ENCODE results near the gene MBD5.

The MBD5 gene

GRCh38 chr2:148067801-148068200, 46.9 kb downstream of the MBD5 start:
- Mint-ChIP-seq H3K27me3 (no peaks in the 10 kb centered on the region), H3K36me3 (ENCODE audit: insufficient read depth) (peaks cover 1% of the 10 kb centered on the region), H3K9me3 (no peaks in the 10 kb centered on the region), H3K4me1 (peaks cover 11% of the 10 kb centered on the region), H3K27ac (ENCODE audit: low read depth) (no peak overlapping the region), H3K4me3 (no peak overlapping the region)
- no peak for DNase-seq (ENCODE audit: low spot score in 2 of 2)
- no peak for ATAC-seq (replicated peaks; ENCODE audit: extremely low read depth, poor library complexity, severe bottlenecking)

DNA sequence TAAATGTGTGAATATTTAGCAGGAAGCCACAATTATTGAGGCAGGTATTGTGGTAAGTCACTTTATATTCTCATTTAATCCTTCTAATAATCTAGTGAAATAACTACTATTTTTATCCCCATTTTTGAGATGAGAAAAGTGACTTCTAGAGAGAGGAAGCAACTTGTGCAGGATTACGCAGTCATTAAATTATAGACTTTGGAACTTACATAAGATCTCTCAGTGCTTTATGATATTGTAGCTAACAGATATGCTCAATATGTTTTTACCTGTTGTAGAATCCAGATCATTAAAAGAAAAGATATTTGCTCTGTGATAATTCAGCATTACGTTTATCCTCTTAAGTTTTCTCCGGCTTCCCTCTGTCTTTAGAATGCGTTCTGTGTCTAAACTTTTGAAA, 50.5 kb downstream of the MBD5 start:
- no peak overlapping the region for H3K27ac Mint-ChIP-seq (ENCODE audit: low read depth)
- H3K27me3 Mint-ChIP-seq, result no peaks in the 10 kb centered on the region
- DNase-seq (ENCODE audit: low spot score in 2 of 2) (no peak), ATAC-seq (replicated peaks; ENCODE audit: extremely low read depth, poor library complexity, severe bottlenecking) (no peak)
- H3K4me1 Mint-ChIP-seq, result peaks cover 12% of the 10 kb centered on the region
- H3K9me3 Mint-ChIP-seq, result no peaks in the 10 kb centered on the region
- H3K36me3 Mint-ChIP-seq (ENCODE audit: insufficient read depth), result peaks cover 1% of the 10 kb centered on the region
- H3K4me3 Mint-ChIP-seq, result no peak overlapping the region

DNA sequence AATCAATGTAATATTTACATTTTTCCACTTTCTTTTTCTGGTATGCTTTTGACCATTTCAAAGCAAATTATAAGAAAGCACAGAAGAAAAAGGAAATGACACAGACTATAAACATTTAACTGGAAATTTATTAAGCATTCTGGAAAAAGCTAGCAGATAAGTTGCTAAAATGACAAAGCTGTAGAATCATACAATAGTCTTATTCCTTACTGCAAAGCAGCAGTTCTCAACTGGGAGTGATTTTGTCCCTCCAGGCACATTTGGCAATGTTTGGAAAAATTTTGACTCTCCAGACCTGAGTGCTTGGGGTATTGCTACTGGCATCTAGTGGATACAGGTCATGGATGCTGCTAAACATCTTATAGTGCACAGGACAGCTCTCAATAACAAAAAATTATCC, 75.1 kb downstream of the MBD5 start:
- H3K36me3 Mint-ChIP-seq (ENCODE audit: insufficient read depth), result no peaks in the 10 kb centered on the region
- H3K27ac Mint-ChIP-seq (ENCODE audit: low read depth), result no peak overlapping the region
- H3K27me3 Mint-ChIP-seq, result no peaks in the 10 kb centered on the region
- peaks cover 6% of the 10 kb centered on the region for H3K9me3 Mint-ChIP-seq
- DNase-seq (ENCODE audit: low spot score in 2 of 2) (no peak), ATAC-seq (replicated peaks; ENCODE audit: extremely low read depth, poor library complexity, severe bottlenecking) (no peak)
- H3K4me1 Mint-ChIP-seq, result no peaks in the 10 kb centered on the region
- no peak overlapping the region for H3K4me3 Mint-ChIP-seq

GRCh38 chr2:148102641-148103040, 81.8 kb downstream of the MBD5 start:
- ATAC-seq (replicated peaks; ENCODE audit: extremely low read depth, poor library complexity, severe bottlenecking) (no peak), DNase-seq (ENCODE audit: low spot score in 2 of 2) (no peak)
- Mint-ChIP-seq H3K27me3 (no peaks in the 10 kb centered on the region), H3K36me3 (ENCODE audit: insufficient read depth) (peaks cover 2% of the 10 kb centered on the region), H3K4me1 (no peaks in the 10 kb centered on the region), H3K27ac (ENCODE audit: low read depth) (peak overlapping the region; percentile 47), H3K9me3 (no peaks in the 10 kb centered on the region), H3K4me3 (no peak overlapping the region)

- DNase-seq (ENCODE audit: low spot score in 2 of 2), result no peak
- Mint-ChIP-seq H3K27me3 (no peaks in the 10 kb centered on the region), H3K36me3 (ENCODE audit: insufficient read depth) (peaks cover 2% of the 10 kb centered on the region), H3K4me1 (no peaks in the 10 kb centered on the region), H3K27ac (ENCODE audit: low read depth) (peak overlapping the region; percentile 45), H3K4me3 (no peak overlapping the region), H3K9me3 (no peaks in the 10 kb centered on the region)
- no peak for ATAC-seq (replicated peaks; ENCODE audit: extremely low read depth, poor library complexity, severe bottlenecking)
Measured at GRCh38 chr2:148103946-148104345, 83.1 kb downstream of the MBD5 start.

- H3K27ac Mint-ChIP-seq (ENCODE audit: low read depth), result no peak overlapping the region
- H3K36me3 Mint-ChIP-seq (ENCODE audit: insufficient read depth), result peaks cover 2% of the 10 kb centered on the region
- ATAC-seq (replicated peaks; ENCODE audit: extremely low read depth, poor library complexity, severe bottlenecking) (no peak), DNase-seq (ENCODE audit: low spot score in 2 of 2) (no peak)
- H3K4me3 Mint-ChIP-seq, result no peak overlapping the region
- H3K27me3 Mint-ChIP-seq, result no peaks in the 10 kb centered on the region
- H3K4me1 Mint-ChIP-seq, result peaks cover 10% of the 10 kb centered on the region
- no peaks in the 10 kb centered on the region for H3K9me3 Mint-ChIP-seq
Measured at GRCh38 chr2:148106331-148106730, 85.4 kb downstream of the MBD5 start.

GRCh38 chr2:148108385-148108784, 87.5 kb downstream of the MBD5 start:
- no peak for ATAC-seq (replicated peaks; ENCODE audit: extremely low read depth, poor library complexity, severe bottlenecking)
- Mint-ChIP-seq H3K27me3 (no peaks in the 10 kb centered on the region), H3K9me3 (no peaks in the 10 kb centered on the region), H3K4me1 (peaks cover 10% of the 10 kb centered on the region), H3K27ac (ENCODE audit: low read depth) (no peak overlapping the region), H3K36me3 (ENCODE audit: insufficient read depth) (peaks cover 2% of the 10 kb centered on the region), H3K4me3 (no peak overlapping the region)
- DNase-seq (ENCODE audit: low spot score in 2 of 2), result no peak

GRCh38 chr2:148110184-148110583, 89.3 kb downstream of the MBD5 start:
- H3K4me1 Mint-ChIP-seq, result peaks cover 10% of the 10 kb centered on the region
- no peaks in the 10 kb centered on the region for H3K27me3 Mint-ChIP-seq
- ATAC-seq (replicated peaks; ENCODE audit: extremely low read depth, poor library complexity, severe bottlenecking) (no peak), DNase-seq (ENCODE audit: low spot score in 2 of 2) (no peak)
- H3K27ac Mint-ChIP-seq (ENCODE audit: low read depth), result peak overlapping the region; percentile 45
- H3K9me3 Mint-ChIP-seq, result no peaks in the 10 kb centered on the region
- no peak overlapping the region for H3K4me3 Mint-ChIP-seq
- H3K36me3 Mint-ChIP-seq (ENCODE audit: insufficient read depth), result peaks cover 2% of the 10 kb centered on the region

DNA sequence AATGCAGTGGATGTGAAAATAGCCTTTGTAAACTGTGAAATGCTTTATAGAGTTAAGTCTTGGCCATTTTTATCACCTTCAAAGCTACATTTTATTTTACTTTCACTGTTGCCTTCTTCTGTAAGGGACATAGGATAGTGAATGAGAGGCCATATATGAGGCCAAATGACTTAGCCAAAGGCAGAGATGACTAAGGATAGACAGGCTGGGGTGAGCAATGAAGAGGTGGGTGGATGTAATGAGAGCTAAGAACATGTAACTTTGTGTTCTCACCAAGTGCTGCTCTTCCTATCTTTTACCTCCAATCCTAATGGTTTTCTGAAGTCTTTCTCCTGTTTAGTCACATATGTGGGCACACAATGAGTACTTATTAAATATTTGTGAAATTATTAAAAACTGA, 101.9 kb downstream of the MBD5 start:
- H3K27ac Mint-ChIP-seq (ENCODE audit: low read depth), result no peak overlapping the region
- H3K4me3 Mint-ChIP-seq, result no peak overlapping the region
- ATAC-seq (replicated peaks; ENCODE audit: extremely low read depth, poor library complexity, severe bottlenecking) (no peak), DNase-seq (ENCODE audit: low spot score in 2 of 2) (no peak)
- H3K27me3 Mint-ChIP-seq, result no peaks in the 10 kb centered on the region
- no peaks in the 10 kb centered on the region for H3K9me3 Mint-ChIP-seq
- peaks cover 1% of the 10 kb centered on the region for H3K36me3 Mint-ChIP-seq (ENCODE audit: insufficient read depth)
- peaks cover 4% of the 10 kb centered on the region for H3K4me1 Mint-ChIP-seq

DNA sequence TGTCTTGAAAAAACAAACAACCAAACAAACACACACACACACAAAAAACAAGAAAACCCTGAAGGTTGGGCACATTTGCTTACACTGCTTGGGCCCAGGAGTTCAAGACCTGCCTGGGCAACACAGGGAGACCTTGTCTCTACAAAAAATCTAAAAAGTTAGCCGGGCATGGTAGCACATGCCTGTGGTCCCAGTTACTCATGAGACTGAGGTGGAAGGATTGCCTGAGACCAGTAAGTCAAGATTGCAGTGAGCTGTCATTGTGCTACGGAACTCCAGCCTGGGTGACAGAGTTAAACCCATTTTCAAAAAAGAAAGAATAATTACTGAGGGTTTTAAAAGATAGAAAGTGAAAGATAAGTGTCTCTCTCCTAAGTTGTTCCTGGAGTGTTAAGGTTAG, 103.4 kb downstream of the MBD5 start:
- ATAC-seq (replicated peaks; ENCODE audit: extremely low read depth, poor library complexity, severe bottlenecking) (no peak), DNase-seq (ENCODE audit: low spot score in 2 of 2) (no peak)
- no peak overlapping the region for H3K27ac Mint-ChIP-seq (ENCODE audit: low read depth)
- H3K27me3 Mint-ChIP-seq, result no peaks in the 10 kb centered on the region
- peaks cover 4% of the 10 kb centered on the region for H3K4me1 Mint-ChIP-seq
- no peak overlapping the region for H3K4me3 Mint-ChIP-seq
- H3K9me3 Mint-ChIP-seq, result no peaks in the 10 kb centered on the region
- peaks cover 1% of the 10 kb centered on the region for H3K36me3 Mint-ChIP-seq (ENCODE audit: insufficient read depth)

GRCh38 chr2:148130581-148130980, 109.7 kb downstream of the MBD5 start:
- peaks cover 1% of the 10 kb centered on the region for H3K36me3 Mint-ChIP-seq (ENCODE audit: insufficient read depth)
- H3K27ac Mint-ChIP-seq (ENCODE audit: low read depth), result no peak overlapping the region
- ATAC-seq (replicated peaks; ENCODE audit: extremely low read depth, poor library complexity, severe bottlenecking), result no peak
- peaks cover 6% of the 10 kb centered on the region for H3K4me1 Mint-ChIP-seq
- no peak for DNase-seq (ENCODE audit: low spot score in 2 of 2)
- no peaks in the 10 kb centered on the region for H3K27me3 Mint-ChIP-seq
- no peak overlapping the region for H3K4me3 Mint-ChIP-seq
- no peaks in the 10 kb centered on the region for H3K9me3 Mint-ChIP-seq

- Mint-ChIP-seq H3K27ac (ENCODE audit: low read depth) (no peak overlapping the region), H3K4me1 (peaks cover 6% of the 10 kb centered on the region), H3K4me3 (no peak overlapping the region), H3K9me3 (no peaks in the 10 kb centered on the region), H3K36me3 (ENCODE audit: insufficient read depth) (no peaks in the 10 kb centered on the region), H3K27me3 (no peaks in the 10 kb centered on the region)
- ATAC-seq (replicated peaks; ENCODE audit: extremely low read depth, poor library complexity, severe bottlenecking) (no peak), DNase-seq (ENCODE audit: low spot score in 2 of 2) (no peak)
Measured at GRCh38 chr2:148132412-148132811, 111.5 kb downstream of the MBD5 start.

GRCh38 chr2:148135705-148136104, 114.8 kb downstream of the MBD5 start:
- ATAC-seq (replicated peaks; ENCODE audit: extremely low read depth, poor library complexity, severe bottlenecking), result no peak
- no peaks in the 10 kb centered on the region for H3K36me3 Mint-ChIP-seq (ENCODE audit: insufficient read depth)
- H3K9me3 Mint-ChIP-seq, result no peaks in the 10 kb centered on the region
- no peak overlapping the region for H3K4me3 Mint-ChIP-seq
- H3K27ac Mint-ChIP-seq (ENCODE audit: low read depth), result no peak overlapping the region
- H3K27me3 Mint-ChIP-seq, result no peaks in the 10 kb centered on the region
- DNase-seq (ENCODE audit: low spot score in 2 of 2), result no peak
- H3K4me1 Mint-ChIP-seq, result no peaks in the 10 kb centered on the region

- Mint-ChIP-seq H3K4me3 (no peak overlapping the region), H3K4me1 (no peaks in the 10 kb centered on the region), H3K27ac (ENCODE audit: low read depth) (no peak overlapping the region), H3K36me3 (ENCODE audit: insufficient read depth) (no peaks in the 10 kb centered on the region), H3K9me3 (no peaks in the 10 kb centered on the region), H3K27me3 (no peaks in the 10 kb centered on the region)
- ATAC-seq (replicated peaks; ENCODE audit: extremely low read depth, poor library complexity, severe bottlenecking) (no peak), DNase-seq (ENCODE audit: low spot score in 2 of 2) (no peak)
Measured at GRCh38 chr2:148136441-148136840, 115.5 kb downstream of the MBD5 start.

All from central memory CD8-positive, alpha-beta T cell (primary cell).